T-helper 2 cell (primary cell): Measurements from ENCODE around the gene MRPL54.

ENCODE experiments used
- DNase-seq, 5 experiments: peaks; one replicate each; pipeline versions ENCODE4 v3.0.0 to v3.0.0-alpha.2; 2012 to 2022
- total RNA-seq, 2 donors: gene quantifications; one replicate each; lab custom pipeline; 2026; lab: John Stamatoyannopoulos, UW

MRPL54 gene
- total RNA-seq = 29.3 to 36.8 reads per million in 2 donors

DNA sequence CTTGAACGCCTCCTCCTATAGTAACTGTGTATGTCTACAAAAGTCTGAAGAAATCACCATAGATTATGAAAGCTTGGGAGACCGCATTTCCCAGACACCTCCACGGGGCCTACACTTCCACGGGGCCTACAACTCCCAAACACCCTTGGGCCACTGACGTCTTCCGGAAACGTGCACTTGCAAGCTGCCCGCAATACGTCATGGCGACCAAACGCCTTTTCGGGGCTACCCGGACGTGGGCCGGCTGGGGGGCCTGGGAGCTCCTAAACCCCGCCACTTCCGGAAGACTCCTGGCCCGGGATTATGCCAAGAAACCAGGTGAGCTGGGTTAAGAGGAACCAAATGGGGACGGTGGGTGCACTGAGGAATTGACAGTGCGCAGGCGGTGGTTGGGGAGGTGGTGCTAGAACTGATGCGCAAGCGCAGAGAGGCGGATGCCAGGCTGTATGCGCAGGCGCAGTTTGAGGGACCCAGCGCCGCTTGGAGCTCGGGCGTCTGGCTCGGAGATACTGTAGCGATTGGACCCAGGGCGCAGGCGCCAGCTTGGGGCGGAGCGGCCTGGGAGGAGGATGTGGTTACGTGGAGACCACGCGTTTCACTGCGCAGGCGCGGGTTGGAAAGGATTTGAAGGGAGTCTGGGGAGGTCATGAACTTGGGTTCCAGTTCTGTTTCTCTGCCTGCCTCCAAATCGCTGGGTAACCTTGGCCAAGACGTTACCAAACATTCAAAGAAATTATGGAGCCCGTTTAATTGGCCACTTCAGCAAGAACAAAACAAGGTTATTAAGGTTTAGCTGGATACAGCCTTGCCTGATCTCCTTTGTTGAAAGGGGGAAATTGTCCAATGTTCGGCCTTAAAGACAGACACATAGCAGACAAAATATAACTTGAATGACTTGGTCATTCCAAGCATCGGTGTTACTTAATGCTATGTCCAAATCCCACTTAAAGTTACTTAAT, at the start of gene MRPL54:
TSS of gene MRPL54 (plus strand) at position 182 of the 959 bp plus-strand sequence. CDS start at position 201, 19 bp downstream.
- DNase-seq = peak; percentile 98 to 100 (median 99)

DNA sequence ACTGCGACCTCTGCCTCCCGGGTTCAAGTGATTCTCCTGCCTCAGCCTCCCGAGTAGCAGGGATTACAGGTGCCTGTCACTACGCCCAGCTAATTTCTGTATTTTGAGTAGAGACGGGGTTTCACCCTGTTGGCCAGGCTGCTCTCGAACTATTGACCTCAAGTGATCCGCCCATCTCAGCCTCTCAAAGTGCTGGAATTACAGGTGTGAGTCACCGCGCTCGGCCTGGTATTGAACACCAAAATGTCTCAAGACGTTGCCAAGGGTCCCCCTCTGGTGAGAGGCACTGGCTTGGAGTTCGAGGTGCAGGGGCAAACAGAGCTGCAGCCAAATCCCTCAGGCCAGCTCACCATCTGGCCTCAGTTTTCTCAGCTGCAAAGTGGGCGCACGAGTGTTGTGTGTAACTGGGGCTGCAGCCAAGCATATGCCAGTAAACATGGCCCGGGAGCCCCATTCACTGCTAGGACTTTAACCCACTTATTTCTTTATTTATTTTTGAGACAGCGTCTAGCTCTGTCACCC, 46.3 kb upstream of the MRPL54 start:
- no peak for DNase-seq

DNA sequence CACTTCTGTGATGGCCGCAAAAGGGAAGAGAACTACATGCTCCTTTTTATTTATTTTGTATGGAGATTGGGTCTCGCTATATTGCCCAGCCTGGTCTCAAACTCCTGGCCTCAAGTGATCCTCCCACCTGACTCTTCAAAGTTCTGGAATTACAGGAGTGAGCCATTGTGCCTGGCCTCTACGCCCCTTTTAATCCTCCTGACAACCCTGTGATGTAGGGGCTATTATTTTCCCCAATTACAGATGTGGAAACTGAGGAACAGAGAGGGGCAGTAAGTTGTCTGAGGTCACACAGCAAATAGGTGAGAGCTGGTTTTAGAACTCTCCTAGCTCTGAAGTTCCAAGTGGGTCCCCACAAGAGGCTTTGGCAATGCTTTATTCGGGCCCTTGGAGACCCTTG, 42.6 kb upstream of the MRPL54 start:
- no peak for DNase-seq

DNA sequence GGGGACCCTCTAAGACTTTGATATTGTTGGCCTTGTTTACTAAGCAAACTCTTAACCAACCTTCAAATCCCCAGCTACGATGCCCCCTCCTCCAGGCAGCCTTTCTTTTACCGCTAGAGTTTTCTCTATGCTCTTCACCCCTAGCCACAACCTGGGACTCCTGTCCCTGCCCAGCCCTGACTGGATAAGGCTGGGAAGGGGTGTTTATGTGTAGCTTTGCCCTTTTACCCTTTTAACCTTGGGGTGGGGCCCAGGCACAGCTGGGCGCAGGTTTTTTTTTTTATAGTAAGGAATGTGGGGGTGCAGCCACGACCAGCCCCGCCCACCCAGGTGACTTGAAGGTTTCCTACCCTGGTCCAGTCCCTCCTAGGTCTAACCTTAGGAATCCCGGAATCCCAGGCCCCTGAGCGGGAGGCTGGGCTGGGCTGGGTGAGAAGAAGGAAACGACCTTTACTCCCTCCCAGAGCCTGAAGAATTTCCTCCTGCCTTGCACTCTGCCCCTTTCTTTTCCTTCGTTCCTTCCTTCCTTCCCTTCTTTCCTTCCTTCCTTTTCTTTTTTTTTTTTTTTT, 42.0 kb upstream of the MRPL54 start:
- no peak for DNase-seq

DNA sequence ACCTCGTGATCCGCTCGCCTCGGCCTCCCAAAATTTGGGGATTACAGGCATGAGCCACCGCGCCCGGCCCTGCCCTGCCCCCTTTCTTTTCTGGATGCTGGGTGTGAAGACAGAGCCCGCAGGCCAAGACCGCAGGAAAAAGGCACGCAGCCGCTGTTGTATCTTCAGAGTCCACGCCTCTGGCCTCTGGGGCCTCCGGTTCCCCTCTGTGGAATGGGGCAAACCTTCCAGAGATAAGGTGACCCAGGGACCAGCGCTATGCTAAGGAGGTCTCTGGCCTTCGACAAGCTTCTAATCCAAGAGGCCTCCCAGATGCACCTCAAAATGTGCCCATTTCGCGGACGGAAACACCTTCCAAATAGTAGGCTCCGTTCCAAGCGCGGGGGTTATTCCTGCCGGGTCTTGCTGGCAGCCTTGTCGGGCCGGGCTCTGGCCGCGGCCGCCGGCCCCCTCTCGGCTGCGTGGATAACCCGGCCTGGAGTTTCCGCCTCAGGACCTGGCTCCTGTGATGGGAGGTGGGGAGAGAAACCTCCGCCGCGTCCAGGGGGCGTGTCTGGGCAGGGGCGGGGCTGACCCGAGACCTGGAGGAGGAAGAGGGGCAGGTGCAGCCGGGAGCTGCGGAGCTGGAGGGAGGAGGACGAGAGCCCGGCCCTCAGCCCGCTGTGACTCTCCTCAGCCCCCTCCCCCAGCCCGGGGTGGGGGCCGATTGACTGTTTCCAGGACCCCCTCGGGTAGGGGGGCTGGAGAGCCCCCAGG, 41.2 kb upstream of the MRPL54 start:
- DNase-seq = peak; percentile 73 to 92 (median 86)

DNA sequence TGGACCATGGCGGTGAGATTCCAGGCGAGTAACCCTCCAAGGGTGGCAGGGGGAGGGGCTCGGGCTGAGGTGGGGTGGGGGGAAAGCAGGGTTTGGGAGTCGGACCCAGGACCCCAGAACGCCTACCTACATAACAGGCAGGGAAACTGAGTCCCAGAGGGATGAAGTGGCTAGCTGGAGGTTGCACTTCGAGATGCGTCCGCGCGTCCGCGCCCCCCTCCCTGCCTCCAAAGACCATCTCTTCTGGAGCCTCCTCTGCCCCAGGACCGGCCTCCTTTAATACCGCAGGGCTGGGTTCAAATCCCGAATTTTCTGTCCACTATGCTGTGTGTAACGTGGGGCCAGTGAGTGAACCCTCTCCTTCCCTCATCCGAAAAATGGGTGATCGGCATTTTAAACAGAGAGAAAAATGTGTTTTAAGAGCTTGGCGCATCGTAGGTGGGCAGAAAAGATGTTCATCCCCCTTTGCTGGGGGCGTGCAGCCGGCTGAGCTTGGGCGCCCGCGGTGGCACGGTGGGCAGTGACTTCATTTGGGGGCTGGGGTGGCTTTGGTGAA, 40.5 kb upstream of the MRPL54 start:
- no peak for DNase-seq

DNA sequence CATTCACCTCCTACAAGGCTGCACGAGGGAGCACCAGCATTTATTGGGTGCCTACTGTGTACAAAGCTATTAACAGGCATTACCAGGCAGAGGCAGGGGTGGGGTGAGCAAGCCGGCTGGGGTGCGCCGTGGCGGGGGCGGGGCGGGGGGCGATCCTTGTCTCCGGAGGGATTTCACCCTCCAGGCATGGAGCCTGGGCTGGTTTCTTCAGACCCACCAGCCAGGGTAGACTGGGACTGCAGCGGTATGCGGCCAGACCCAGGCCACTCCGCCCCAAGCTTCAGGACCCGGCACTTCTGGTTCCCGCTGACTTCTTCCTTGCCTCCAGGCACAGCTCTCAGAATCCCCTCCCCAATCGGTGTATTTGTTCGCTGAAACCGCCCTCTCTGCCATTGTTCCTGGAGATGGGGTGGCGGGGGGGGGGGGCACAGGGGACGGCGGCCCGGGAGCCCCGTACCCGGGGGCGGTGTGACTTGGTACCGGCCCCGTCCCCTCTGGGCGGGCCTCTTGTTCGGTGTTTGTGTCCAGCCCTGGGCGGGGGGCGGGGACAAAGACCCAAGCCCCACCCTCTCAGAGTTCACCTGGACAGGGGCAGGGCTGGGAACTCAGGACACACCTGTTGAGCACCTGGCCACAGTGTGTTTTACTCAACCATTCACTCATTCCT, 39.9 kb upstream of the MRPL54 start:
- no peak for DNase-seq

DNA sequence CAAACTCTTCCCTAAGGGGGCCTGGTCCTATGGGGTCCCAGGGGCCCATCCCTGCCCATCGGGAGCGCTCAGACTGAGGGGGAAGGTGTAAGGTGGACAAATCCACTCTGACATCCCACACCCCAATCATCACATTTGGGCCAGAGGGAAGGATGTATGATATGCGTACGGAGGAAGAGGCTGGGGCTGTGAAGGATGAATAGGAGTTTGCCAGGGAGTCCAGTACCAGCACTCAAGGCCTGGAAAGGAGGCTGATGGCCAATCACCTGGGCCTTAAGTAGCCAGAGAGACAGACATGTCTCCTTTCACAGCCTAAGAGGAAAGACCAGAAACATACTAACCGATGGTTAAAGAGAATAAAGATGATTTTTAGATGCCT, 39.4 kb upstream of the MRPL54 start:
- DNase-seq = no peak

DNA sequence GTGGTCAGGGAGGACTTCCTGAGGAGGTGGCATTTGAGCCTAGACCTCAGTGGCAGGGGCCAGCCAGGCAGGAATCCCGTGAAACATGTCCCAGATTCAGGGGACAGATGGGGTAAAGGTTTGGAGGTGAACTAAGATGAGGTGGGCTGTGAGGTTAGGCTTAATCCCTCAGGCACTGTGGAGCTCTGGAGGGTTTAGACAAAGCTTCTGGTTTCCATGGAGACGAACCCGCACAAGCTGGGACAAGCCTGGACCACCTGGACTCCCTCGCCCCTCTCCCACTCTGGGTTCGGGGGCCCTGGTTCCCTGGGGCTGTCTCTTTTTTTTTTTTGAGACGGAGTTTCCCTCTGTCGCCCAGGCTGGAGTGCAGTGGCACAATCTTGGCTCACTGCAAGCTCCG, 38.6 kb upstream of the MRPL54 start:
- no peak for DNase-seq

DNA sequence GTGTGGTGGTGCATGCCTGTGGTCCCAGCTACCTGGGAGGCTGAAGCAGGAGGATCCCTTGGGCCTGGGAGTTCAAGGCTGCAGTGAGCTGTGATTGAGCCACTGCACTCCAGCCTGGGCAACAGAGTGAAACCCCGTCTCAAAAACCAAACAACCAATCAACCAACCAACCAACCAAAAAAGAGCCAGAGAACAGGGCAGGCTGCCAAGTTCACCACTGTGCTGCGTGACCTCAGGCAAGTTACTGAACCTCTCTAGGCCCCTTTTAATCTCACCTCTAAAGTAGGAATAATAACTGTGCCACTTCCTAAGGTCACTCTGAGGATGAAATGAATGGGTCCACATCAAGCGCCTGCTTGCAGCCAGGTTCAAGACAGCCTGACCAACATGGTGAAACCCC, 37.4 kb upstream of the MRPL54 start:
- DNase-seq = no peak

DNA sequence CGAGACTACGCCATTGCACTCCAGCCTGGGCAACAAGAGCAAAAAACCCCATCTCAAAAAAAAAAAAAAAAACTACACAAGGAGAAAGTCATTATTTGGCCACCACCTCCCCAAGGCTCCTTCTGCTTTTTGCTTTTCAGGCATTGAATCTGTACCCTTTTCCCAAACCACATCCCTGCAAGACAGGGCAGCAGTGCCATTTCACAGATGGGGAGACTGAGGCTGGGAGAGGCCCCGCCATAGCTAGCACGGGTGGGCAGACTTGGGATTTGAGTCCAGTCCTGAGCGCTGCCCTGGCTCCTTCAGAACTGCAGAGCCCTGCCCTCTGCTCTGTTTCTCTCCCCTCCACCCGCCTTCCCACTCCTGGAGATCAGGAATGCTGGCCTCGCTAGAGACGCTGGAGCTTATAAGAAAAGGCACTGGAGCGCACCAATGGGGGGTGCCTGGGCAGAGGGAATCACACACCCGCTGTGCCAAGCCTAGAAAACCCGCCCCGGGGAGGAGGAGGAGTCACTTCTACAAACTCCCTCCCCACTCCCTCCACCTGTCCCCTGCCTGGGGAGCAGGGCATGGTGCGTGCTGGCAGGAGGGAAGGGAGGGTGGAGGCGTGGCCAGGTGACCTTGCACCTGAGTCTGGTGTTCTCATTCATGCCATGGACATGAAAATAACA, 36.7 kb upstream of the MRPL54 start:
- DNase-seq = no peak

DNA sequence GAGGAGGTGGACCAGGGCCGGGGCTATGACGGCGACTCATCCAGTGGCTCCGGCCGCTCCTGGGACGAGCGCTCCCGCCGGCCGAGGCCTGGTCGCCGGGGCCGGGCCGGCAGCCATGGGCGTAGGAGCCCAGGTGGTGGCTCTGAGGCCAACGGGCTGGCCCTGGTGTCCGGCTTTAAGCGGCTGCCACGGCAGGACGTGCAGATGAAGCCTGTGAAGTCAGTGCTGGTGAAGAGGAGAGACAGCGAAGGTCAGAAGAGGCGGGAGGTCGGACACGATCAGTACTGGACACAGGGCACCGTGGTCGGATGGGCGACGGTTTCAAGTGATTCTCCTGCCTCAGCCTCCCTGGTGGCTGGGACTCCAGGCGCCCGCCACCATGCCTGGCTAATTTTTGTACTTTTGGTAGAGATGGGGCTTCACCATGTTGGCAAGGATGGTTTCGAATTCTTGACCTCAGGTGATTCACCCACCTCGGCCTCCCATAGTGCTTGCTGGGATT, 32.0 kb upstream of the MRPL54 start:
- DNase-seq = no peak

DNA sequence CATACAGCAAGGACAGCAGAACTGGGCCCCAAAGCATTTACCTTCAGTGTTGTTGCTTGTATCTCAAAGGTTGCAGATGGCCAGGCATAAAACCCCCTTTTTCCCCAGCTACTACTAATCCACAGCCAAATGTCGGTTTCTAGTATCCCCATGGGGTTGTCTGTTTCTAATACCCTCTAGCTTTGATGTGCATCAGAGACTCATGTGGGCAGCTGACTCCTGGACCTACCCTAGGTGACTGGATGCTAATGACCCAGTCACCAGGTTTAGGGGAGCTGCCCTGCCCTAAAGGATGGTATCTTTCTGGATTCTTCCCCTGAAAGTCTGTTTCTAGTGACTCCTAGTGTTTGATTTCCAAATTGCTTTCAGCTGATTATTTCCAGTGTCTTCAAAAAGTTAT, 30.4 kb upstream of the MRPL54 start:
- no peak for DNase-seq

DNA sequence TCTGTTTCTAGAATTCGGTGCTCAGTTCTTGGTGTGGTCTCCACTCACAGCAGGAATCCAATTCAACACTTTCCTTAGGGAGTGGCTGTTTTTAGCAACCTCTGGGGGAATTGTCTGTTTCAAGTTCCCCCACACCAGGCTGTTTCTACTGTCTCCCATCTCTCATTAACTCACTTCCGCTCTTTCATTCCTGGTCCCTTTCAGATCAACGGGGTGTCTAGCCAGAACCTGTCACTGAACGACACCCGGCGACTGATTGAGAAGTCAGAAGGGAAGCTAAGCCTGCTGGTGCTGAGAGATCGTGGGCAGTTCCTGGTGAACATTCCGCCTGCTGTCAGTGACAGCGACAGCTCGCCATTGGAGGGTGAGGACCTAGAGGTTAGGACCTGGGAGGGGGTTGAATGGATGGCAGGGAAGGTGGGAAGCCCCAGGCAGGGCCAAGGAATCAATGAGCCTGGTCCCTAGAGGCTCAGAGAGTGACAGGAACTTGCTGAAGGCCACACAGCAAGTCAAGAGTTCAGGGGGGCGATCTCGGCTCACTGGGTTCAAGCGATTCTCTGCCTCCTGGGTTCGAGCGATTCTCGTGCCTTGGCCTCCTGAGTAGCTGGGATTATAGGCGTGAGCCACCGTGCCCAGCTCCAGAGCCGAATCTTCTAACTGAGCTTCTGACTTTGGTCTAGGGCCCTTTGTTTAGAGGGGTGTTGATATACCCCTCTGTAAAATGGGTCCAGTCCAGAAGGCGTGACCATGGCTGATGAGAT, 28.8 kb upstream of the MRPL54 start:
- DNase-seq = no peak

DNA sequence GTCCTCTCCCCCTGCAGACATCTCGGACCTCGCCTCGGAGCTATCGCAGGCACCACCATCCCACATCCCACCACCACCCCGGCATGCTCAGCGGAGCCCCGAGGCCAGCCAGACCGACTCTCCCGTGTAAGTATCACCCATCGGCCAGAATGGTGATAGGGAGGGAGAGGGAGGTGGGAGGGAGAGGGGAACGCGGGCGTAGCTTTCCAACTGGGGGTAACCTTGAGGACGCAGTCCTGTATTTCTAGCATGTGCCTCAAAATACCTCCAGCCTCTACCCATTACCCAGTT, 28.2 kb upstream of the MRPL54 start:
- no peak for DNase-seq

DNA sequence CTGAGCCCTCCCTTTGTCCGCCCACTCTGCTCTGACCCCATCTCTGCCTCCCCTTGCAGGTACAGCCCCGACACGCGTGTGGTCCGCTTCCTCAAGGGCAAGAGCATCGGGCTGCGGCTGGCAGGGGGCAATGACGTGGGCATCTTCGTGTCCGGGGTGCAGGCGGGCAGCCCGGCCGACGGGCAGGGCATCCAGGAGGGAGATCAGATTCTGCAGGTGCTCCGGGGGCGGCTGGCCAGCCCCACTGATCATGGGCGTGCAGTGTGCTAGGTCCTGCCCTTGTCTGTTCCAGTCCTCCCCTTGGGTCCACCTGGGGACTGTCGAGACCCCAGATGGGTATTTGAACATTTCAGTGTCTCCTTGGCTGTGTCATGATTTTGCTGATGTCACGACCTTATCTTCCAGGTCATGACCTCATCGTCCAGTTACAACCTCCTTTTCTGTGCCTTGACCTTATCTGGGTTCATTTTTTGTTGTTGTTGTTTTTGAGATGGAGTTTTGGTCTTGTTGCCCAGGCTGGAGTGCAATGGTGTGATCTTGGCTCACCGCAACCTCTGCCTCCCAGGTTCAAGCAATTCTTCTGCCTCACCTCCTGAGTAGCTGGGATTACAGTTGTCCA, 26.3 kb upstream of the MRPL54 start:
- DNase-seq = no peak

DNA sequence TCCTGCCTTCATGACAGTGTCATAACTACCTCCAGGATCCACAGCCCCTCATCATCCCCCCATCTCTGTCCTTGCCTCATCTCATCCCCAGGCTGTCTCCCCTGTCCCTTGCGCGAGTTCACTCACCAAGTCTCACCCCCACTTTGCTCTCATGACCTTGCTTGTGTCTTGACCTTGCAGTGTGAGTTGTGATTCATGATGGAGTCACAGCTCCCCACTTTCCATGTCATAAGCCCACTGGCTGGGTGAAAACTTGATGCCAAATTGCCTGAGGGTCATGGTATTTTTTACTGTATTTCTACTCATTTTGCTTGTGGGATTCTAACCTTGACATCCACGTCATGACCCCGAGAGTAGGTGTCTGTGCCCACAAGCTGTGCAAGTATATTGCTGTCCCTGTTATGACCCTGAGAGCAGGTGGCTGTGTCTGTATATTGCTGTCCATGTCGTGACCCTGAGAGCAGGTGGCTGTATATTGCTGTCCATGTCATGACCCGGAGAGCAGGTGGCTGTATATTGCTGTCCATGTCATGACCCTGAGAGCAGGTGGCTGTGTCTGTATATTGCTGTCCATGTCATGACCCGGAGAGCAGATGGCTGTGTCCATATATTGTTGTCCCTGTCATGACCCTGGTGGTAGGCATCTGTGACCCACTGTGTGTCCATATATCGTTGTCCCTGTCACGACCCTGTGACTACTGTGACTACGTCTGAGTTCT, 24.8 kb upstream of the MRPL54 start:
- DNase-seq = no peak

DNA sequence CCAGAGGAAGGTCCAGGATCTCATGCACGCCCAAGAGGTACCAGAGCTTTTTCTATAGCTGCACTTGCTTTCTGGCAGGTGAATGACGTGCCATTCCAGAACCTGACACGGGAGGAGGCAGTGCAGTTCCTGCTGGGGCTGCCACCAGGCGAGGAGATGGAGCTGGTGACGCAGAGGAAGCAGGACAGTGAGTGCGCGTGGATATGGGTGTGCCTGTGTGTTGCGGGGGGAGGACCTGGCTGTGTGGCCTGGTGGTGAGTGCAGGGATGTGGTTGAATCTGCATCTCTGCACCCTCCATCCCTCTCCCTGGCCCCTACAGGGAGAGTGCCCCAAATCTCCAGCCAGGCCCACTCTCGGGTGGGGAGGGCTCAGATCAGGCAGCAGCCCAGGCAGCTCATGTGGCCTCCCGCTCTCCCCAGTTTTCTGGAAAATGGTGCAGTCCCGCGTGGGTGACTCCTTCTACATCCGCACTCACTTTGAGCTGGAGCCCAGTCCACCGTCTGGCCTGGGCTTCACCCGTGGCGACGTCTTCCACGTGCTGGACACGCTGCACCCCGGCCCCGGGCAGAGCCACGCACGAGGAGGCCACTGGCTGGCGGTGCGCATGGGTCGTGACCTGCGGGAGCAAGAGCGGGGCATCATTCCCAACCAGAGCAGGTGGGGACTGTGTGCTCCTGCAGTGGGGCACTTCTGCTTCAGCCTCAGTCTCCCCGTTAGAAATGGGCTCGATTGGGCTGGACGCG, 23.8 kb upstream of the MRPL54 start:
- DNase-seq = peak in 1 of 5 experiments; percentile 14

DNA sequence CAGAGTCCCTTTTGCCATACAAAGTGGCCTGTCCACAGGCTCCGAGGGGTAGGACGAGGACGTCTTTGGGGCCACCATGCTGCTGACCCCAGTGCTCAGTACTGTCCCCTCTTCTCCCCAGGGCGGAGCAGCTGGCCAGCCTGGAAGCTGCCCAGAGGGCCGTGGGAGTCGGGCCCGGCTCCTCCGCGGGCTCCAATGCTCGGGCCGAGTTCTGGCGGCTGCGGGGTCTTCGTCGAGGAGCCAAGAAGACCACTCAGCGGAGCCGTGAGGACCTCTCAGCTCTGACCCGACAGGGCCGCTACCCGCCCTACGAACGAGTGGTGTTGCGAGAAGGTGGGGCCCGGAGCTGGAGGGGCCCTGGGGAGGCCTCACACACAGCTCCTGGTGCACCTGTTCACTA, 22.1 kb upstream of the MRPL54 start:
- DNase-seq = no peak
